K562 (cell line): ENCODE results near the gene HMGB2. TPM values are rescaled to one million over a fixed set of nuclear protein-coding genes. Genes with fewer than 3 reads are reported as not detected.

Experiments
- ARID2 ChIP-seq: fragments of 450-650 bp; IDR thresholded peaks from 2 replicates; pipeline ENCODE4 v1.6.1; 2017; ENCODE audit warnings: antibody characterized with exemption, mild to moderate bottlenecking
- ATF7 ChIP-seq: fragments of 450-650 bp; IDR thresholded peaks from 2 replicates; pipeline ENCODE4 v1.7.1; 2014; ENCODE audit warnings: mild to moderate bottlenecking, moderate library complexity
- ETS2 ChIP-seq: IDR thresholded peaks from 2 replicates; pipeline ENCODE4 v1.6.1; 2016; ENCODE audit warnings: borderline replicate concordance, missing genetic modification characterization, mild to moderate bottlenecking, moderate library complexity, missing compliant biosample characterization; ENCODE audit not compliant: poor library complexity, severe bottlenecking
- GTF2F1 ChIP-seq: IDR thresholded peaks from 2 replicates; pipeline ENCODE4 v1.6.1; 2011; ENCODE audit warnings: low read depth, low read length, improper control_type of control experiment
- HDAC8 ChIP-seq: fragments of 450-650 bp; IDR thresholded peaks from 2 replicates; pipeline ENCODE4 v1.6.1; 2016; ENCODE audit warnings: mild to moderate bottlenecking, missing genetic modification characterization, moderate library complexity, missing compliant biosample characterization
- HNRNPUL1 ChIP-seq: fragments of 200-400 bp; formaldehyde crosslinking; IDR thresholded peaks from 2 replicates; pipeline ENCODE4 v1.6.1; 2017; ENCODE audit warnings: low read length
- KDM2B ChIP-seq: fragments of 250-450 bp; sonication (Bioruptor Pico); IDR thresholded peaks from 2 replicates; pipeline ENCODE4 v1.8.0; 2021; ENCODE audit warnings: mild to moderate bottlenecking, moderate library complexity
- SIN3B ChIP-seq: fragments of 450-650 bp; IDR thresholded peaks from 2 replicates; pipeline ENCODE4 v1.6.1; 2017; ENCODE audit warnings: low read depth, mild to moderate bottlenecking, moderate library complexity
- TAF1 ChIP-seq: IDR thresholded peaks from 2 replicates; pipeline ENCODE4 v1.6.1; 2011; ENCODE audit warnings: mild to moderate bottlenecking, low read length, moderate library complexity; ENCODE audit not compliant: insufficient read depth, control insufficient read depth, severe bottlenecking; ENCODE audit errors: extremely low read depth
- TCFL5 ChIP-seq: fragments of 250-450 bp; sonication (Bioruptor Pico); conservative IDR thresholded peaks from 2 replicates; pipeline ENCODE4 v1.6.1; 2021; ENCODE audit warnings: mild to moderate bottlenecking, moderate library complexity, matching md5 sums
- ZBTB17 ChIP-seq: fragments of 450-650 bp; formaldehyde crosslinking; IDR thresholded peaks from 2 replicates; pipeline ENCODE4 v1.4.0; 2020; ENCODE audit warnings: mild to moderate bottlenecking
- ZFP1 ChIP-seq: fragments of 450-650 bp; formaldehyde crosslinking; IDR thresholded peaks from 2 replicates; pipeline ENCODE4 v1.4.0; 2020; ENCODE audit warnings: mild to moderate bottlenecking, mixed read lengths
- ZNF76 ChIP-seq: fragments of 250-450 bp; sonication (Bioruptor Pico); IDR thresholded peaks from 2 replicates; pipeline ENCODE4 v1.4.0; 2020; ENCODE audit warnings: mild to moderate bottlenecking, moderate library complexity, borderline replicate concordance
- polyA plus RNA-seq, 8 experiments: library from polyadenylated mRNA; depleted of rRNA in 4 of 8; stranded (reverse) in 5 of 8; unstranded in 3 of 8; fragments of >200 nt; fragmentation: Nextera tagmentation in 2 of 8; fragmentation: Illumina TruSeq in 1 of 8; extraction: Ambion mirVana in 2 of 8; extraction: Trizol in 1 of 8; gene quantifications; 2 replicates each; pipeline versions ENCODE4 v1.2.1 to v1.2.3, GENCODE V29; 2011 to 2014; ENCODE audit warnings: inconsistent platforms in 1 of 8, missing spikeins in 1 of 8
- total RNA-seq, 7 experiments: library from RNA; depleted of rRNA in 6 of 7; stranded (reverse); fragments of >200 nt in 6 of 7; fragmentation: Illumina TruSeq in 2 of 7; extraction: Trizol in 2 of 7; gene quantifications; 2 replicates each; pipeline versions ENCODE4 v1.2.1 to v1.2.3, GENCODE V29; 2011 to 2021; ENCODE audit warnings: low replicate concordance in 1 of 7
- TF ChIP-seq, protein P1 (sequence below): fragments of 250-450 bp; sonication (Bioruptor Pico); IDR thresholded peaks from 2 replicates; pipeline ENCODE4 v1.4.0; 2020; ENCODE audit warnings: borderline replicate concordance
- TF ChIP-seq, protein P2 (sequence below): fragments of 450-650 bp; IDR thresholded peaks from 2 replicates; pipeline ENCODE4 v1.7.1; 2018; ENCODE audit warnings: mild to moderate bottlenecking, low read depth; ENCODE audit not compliant: partially characterized antibody
- TF ChIP-seq, protein P3 (sequence below): fragments of 450-650 bp; formaldehyde crosslinking; IDR thresholded peaks from 2 replicates; pipeline ENCODE4 v1.4.0; 2020; ENCODE audit warnings: mild to moderate bottlenecking, moderate library complexity
- TF ChIP-seq, protein P4 (sequence below), 2 experiments: fragments of 200-800 bp in 1 of 2; sonication (Bioruptor generic) in 1 of 2; sonication (generic) in 1 of 2; formaldehyde crosslinking in 1 of 2; IDR thresholded peaks in 1 of 2; conservative IDR thresholded peaks in 1 of 2; 2 replicates each; pipeline versions ENCODE4 v1.5.0 to v1.6.1; 2016 to 2020; ENCODE audit warnings: missing compliant biosample characterization in 1 of 2, missing genetic modification characterization in 1 of 2, missing genetic modification reagents in 1 of 2
- TF ChIP-seq, protein P5 (sequence below): fragments of 450-650 bp; formaldehyde crosslinking; IDR thresholded peaks from 2 replicates; pipeline ENCODE4 v1.4.0; 2022; ENCODE audit warnings: missing genetic modification characterization

Gene HMGB2
- total and polyA plus RNA-seq, 9 of the 15 experiments (the other 6 are each of a cell fraction or from before 2014, with no cell fraction given), result 309 to 822 (median 626) TPM

DNA sequence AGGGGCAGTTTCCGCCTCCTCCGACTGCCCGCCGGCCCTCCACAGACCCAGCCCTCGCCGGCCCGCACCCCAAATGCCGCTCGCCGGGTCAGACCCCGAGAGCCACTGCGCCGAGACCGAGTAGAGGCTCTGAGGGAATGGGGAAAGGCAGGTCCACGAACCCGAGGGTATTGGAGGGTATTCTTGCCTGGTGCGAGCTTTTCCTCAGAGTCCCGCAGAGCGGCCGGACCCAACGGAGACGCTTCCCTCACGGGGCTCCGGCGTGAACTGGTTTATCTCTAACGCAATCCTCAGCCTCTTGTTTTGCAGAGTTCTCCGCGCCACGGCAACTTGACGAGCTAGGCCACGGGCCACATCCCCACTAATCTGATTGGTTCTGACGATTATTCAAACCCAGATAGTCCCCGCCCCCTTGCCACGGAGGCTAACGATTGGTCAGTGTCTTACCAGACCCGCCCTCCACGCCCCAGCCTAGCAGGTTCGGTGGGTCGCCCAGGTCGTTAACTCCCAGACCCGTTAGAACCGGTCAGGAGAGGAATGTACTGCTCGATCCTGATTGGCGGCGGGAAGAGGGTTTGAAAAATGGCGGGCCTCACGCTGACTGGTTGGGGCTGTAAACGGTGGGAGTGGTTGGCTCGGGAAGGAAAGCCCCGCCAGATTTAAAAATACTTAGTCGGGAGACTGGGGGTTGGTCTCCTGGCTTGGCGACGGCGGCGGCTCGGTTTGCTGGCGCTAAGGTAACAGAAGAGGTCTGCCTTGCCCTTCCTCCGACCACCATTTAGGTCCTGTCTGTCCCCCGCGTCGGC lies at the start of gene HMGB2 (continued):
- TF ChIP-seq TCFL5 (CRISPR knock-in tag) (no peak), ZFP1 (CRISPR knock-in tag) (no peak), ATF7 (peak; percentile 76), ZNF76 (no peak; the same call in 1 of the 2 replicates), HNRNPUL1 (no peak), SIN3B (peak; percentile 42; the same call in 1 of the 2 replicates), GTF2F1 (peak; percentile 63; the same call in 1 of the 2 replicates), TAF1 (peak; percentile 96), HDAC8 (tag) (no peak), ZBTB17 (CRISPR knock-in tag) (no peak), ARID2 (no peak), KDM2B (0 out of 2 replicates have a peak, but pooled peaks have one; percentile 18), ETS2 (tag) (no peak)
- TF ChIP-seq, protein P1, sequence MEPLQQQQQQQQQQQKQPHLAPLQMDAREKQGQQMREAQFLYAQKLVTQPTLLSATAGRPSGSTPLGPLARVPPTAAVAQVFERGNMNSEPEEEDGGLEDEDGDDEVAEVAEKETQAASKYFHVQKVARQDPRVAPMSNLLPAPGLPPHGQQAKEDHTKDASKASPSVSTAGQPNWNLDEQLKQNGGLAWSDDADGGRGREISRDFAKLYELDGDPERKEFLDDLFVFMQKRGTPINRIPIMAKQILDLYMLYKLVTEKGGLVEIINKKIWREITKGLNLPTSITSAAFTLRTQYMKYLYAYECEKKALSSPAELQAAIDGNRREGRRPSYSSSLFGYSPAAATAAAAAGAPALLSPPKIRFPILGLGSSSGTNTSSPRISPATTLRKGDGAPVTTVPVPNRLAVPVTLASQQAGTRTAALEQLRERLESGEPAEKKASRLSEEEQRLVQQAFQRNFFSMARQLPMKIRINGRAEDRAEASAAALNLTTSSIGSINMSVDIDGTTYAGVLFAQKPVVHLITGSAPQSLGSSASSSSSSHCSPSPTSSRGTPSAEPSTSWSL (CRISPR knock-in tag), result no peak
- TF ChIP-seq, protein P2, sequence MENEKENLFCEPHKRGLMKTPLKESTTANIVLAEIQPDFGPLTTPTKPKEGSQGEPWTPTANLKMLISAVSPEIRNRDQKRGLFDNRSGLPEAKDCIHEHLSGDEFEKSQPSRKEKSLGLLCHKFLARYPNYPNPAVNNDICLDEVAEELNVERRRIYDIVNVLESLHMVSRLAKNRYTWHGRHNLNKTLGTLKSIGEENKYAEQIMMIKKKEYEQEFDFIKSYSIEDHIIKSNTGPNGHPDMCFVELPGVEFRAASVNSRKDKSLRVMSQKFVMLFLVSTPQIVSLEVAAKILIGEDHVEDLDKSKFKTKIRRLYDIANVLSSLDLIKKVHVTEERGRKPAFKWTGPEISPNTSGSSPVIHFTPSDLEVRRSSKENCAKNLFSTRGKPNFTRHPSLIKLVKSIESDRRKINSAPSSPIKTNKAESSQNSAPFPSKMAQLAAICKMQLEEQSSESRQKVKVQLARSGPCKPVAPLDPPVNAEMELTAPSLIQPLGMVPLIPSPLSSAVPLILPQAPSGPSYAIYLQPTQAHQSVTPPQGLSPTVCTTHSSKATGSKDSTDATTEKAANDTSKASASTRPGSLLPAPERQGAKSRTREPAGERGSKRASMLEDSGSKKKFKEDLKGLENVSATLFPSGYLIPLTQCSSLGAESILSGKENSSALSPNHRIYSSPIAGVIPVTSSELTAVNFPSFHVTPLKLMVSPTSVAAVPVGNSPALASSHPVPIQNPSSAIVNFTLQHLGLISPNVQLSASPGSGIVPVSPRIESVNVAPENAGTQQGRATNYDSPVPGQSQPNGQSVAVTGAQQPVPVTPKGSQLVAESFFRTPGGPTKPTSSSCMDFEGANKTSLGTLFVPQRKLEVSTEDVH, result peak; percentile 86
- TF ChIP-seq, protein P3, sequence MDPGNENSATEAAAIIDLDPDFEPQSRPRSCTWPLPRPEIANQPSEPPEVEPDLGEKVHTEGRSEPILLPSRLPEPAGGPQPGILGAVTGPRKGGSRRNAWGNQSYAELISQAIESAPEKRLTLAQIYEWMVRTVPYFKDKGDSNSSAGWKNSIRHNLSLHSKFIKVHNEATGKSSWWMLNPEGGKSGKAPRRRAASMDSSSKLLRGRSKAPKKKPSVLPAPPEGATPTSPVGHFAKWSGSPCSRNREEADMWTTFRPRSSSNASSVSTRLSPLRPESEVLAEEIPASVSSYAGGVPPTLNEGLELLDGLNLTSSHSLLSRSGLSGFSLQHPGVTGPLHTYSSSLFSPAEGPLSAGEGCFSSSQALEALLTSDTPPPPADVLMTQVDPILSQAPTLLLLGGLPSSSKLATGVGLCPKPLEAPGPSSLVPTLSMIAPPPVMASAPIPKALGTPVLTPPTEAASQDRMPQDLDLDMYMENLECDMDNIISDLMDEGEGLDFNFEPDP (CRISPR knock-in tag), result no peak
- TF ChIP-seq, protein P4, sequence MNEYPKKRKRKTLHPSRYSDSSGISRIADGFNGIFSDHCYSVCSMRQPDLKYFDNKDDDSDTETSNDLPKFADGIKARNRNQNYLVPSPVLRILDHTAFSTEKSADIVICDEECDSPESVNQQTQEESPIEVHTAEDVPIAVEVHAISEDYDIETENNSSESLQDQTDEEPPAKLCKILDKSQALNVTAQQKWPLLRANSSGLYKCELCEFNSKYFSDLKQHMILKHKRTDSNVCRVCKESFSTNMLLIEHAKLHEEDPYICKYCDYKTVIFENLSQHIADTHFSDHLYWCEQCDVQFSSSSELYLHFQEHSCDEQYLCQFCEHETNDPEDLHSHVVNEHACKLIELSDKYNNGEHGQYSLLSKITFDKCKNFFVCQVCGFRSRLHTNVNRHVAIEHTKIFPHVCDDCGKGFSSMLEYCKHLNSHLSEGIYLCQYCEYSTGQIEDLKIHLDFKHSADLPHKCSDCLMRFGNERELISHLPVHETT (CRISPR knock-in tag; conservative IDR thresholded peaks at IDR 0.05 in 1 of 2, IDR thresholded peaks at IDR 0.05 in 1 of 2), result no peak
- TF ChIP-seq, protein P5, sequence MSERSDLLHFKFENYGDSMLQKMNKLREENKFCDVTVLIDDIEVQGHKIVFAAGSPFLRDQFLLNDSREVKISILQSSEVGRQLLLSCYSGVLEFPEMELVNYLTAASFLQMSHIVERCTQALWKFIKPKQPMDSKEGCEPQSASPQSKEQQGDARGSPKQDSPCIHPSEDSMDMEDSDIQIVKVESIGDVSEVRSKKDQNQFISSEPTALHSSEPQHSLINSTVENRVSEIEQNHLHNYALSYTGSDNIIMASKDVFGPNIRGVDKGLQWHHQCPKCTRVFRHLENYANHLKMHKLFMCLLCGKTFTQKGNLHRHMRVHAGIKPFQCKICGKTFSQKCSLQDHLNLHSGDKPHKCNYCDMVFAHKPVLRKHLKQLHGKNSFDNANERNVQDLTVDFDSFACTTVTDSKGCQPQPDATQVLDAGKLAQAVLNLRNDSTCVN (CRISPR knock-in tag), result 0 out of 2 replicates have a peak, but pooled peaks have one; percentile 64
